Sigmoid colon (tissue), 7 donors: ENCODE measurements around the gene GZMA. TPM values are rescaled to one million over a fixed set of nuclear protein-coding genes. Genes with fewer than 3 reads are reported as not detected.
"Not testable (repeated sequence)": the region's sequence is repeated elsewhere in the genome, so short reads cannot be mapped to it uniquely, and the experiment has no call there.

Experiments
- DNase-seq: peaks from one replicate; pipeline ENCODE4 v3.0.0-alpha.2; 2019
- H3K27ac ChIP-seq, 4 donors: fragments of 200-600 bp; sonication (generic); one replicate each; pipeline ENCODE4 v1.5.1; 2016 to 2019; ENCODE audit warnings: mild to moderate bottlenecking in 1 of 4
- H3K27me3 ChIP-seq, 3 donors: fragments of 200-600 bp; sonication (generic); one replicate each; pipeline ENCODE4 v1.5.1; 2019; ENCODE audit warnings: mild to moderate bottlenecking in 1 of 3
- H3K36me3 ChIP-seq, 4 donors: fragments of 200-600 bp; sonication (generic); one replicate each; pipeline ENCODE4 v1.5.1; 2016 to 2019
- H3K4me1 ChIP-seq, 4 donors: fragments of 200-600 bp; sonication (generic); one replicate each; pipeline ENCODE4 v1.5.1; 2017 to 2019
- H3K4me3 ChIP-seq, 4 donors: fragments of 200-600 bp; sonication (generic); one replicate each; pipeline ENCODE4 v1.5.1; 2017 to 2019; ENCODE audit warnings: mild to moderate bottlenecking in 2 of 4, moderate library complexity in 1 of 4
- H3K9me3 ChIP-seq, 4 donors: fragments of 200-600 bp in 3 of 4; sonication (generic) in 3 of 4; one replicate each; pipeline versions ENCODE4 v1.5.1 to v1.6.1; 2013 to 2019
- EP300 ChIP-seq, 4 donors: sonication (generic); formaldehyde crosslinking; IDR thresholded peaks; one replicate each; pipeline ENCODE4 v1.6.1; 2017; ENCODE audit warnings: antibody characterized with exemption in 4 of 4
- POLR2A ChIP-seq, 2 donors: fragments of 450-650 bp; IDR thresholded peaks; one replicate each; pipeline ENCODE4 v1.6.1; 2016; ENCODE audit warnings: antibody characterized with exemption in 2 of 2, mild to moderate bottlenecking in 2 of 2, moderate library complexity in 2 of 2
- POLR2AphosphoS5 ChIP-seq, 4 donors: sonication (generic); formaldehyde crosslinking; IDR thresholded peaks; one replicate each; pipeline ENCODE4 v1.6.1; 2017; ENCODE audit warnings: antibody characterized with exemption in 4 of 4
- WGBS, 2 donors: extraction: QIAGEN DNeasy Blood & Tissue Kit; methylation state at CpG; one replicate each; pipeline ENCODE4 v1.1.7; 2013; 5-methylcytosine and 5-hydroxymethylcytosine counted together
- intact Hi-C: fragments of 100-400 bp; cut with DNase I; formaldehyde crosslinking; loops from one replicate; pipeline ENCODE4 v1.15.1; 2023
- polyA plus RNA-seq, 3 donors: library from polyadenylated mRNA; stranded (reverse); fragments of 200-250 nt; gene quantifications; one replicate each; pipeline ENCODE4 v1.2.3, GENCODE V29; 2013
- total RNA-seq, 4 donors: library from RNA; depleted of rRNA; stranded (reverse); fragments of >200 nt; gene quantifications; one replicate each; pipeline ENCODE4 v1.1.0, GENCODE V29; 2016
- TF ChIP-seq, protein P1 (sequence below), 4 experiments: fragments of 450-650 bp in 3 of 4; fragments of 200-600 bp in 1 of 4; IDR thresholded peaks; one replicate each; pipeline ENCODE4 v1.5.1; 2016 to 2019; ENCODE audit warnings: antibody characterized with exemption in 4 of 4, mild to moderate bottlenecking in 3 of 4, moderate library complexity in 2 of 4
- donor health status: healthy with polysubstance abuse.
- donor health status: Bipolar disorder and iron deficiency.
- donor health status: healthy.

GZMA gene
- total and polyA plus RNA-seq, 7 donors, result 1.1 to 15.0 (median 6.1) TPM; not detected in 3

DNA sequence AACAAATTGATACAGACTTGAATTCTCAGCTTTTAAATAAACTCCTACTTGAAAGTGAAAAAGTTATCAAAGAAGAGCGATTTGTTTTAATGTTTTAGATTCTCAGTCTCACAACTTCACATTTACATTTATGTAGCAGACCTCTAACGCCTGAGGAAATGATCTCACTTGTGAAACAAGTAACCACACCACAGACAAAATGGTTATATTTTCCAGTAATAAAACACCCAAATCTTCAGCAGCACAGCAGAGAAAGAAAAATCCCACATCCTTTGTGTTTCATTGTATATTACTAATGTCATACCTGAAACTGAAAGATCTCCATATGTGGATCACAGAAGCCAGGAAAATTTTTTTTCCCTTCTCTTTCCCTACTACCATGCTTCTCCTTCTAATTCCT is 29.8 kb upstream of the GZMA start:
- 32 to 57% methylated on average over 2 of the region's 2 CpGs for WGBS, 2 donors
- Histone ChIP-seq H3K9me3 (no peaks in the 10 kb centered on the region), H3K4me3 (no peak overlapping the region), H3K27me3 (no peaks in the 10 kb centered on the region), H3K36me3 (no peaks in the 10 kb centered on the region), H3K4me1 (no peaks in the 10 kb centered on the region), H3K27ac (no peak overlapping the region)
- no peak for DNase-seq
- TF ChIP-seq POLR2AphosphoS5 (IDR thresholded peaks at IDR 0.05) (no peak), EP300 (IDR thresholded peaks at IDR 0.05) (no peak), POLR2A (IDR thresholded peaks at IDR 0.05) (no peak)
- TF ChIP-seq, protein P1, sequence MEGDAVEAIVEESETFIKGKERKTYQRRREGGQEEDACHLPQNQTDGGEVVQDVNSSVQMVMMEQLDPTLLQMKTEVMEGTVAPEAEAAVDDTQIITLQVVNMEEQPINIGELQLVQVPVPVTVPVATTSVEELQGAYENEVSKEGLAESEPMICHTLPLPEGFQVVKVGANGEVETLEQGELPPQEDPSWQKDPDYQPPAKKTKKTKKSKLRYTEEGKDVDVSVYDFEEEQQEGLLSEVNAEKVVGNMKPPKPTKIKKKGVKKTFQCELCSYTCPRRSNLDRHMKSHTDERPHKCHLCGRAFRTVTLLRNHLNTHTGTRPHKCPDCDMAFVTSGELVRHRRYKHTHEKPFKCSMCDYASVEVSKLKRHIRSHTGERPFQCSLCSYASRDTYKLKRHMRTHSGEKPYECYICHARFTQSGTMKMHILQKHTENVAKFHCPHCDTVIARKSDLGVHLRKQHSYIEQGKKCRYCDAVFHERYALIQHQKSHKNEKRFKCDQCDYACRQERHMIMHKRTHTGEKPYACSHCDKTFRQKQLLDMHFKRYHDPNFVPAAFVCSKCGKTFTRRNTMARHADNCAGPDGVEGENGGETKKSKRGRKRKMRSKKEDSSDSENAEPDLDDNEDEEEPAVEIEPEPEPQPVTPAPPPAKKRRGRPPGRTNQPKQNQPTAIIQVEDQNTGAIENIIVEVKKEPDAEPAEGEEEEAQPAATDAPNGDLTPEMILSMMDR (IDR thresholded peaks at IDR 0.05), result no peak
- intact Hi-C loops, result no loop called here

DNA sequence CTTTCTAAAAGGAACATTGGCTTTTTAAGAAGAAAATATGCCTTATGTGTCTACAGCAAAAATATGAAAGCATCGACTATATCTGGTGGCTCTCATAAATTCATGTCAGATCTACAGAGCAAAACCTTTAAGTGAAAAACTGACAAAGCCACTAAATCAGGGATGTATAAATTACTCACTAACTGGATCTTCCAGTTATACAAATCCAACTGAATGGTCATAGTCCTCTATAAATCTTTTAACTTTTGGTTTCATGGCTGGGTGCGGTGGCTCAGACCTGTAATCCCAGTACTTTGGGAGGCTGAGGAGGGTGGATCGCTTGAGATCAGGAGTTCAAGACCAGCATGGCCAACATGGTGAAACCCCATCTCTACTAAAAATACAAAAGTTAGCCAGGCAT is 29.2 kb upstream of the GZMA start:
- no peaks in the 10 kb centered on the region for H3K27me3 ChIP-seq
- H3K27ac ChIP-seq, result no peak overlapping the region
- H3K36me3 ChIP-seq, result no peaks in the 10 kb centered on the region
- intact Hi-C loops, result no loop called here
- TF ChIP-seq EP300 (IDR thresholded peaks at IDR 0.05) (no peak), POLR2A (IDR thresholded peaks at IDR 0.05) (no peak), POLR2AphosphoS5 (IDR thresholded peaks at IDR 0.05) (no peak)
- TF ChIP-seq, protein P1 (IDR thresholded peaks at IDR 0.05), result no peak
- H3K4me3 ChIP-seq, result no peak overlapping the region
- WGBS, 2 donors, result 82 to 92% methylated on average over 3 of the region's 3 CpGs
- H3K9me3 ChIP-seq, result no peaks in the 10 kb centered on the region
- no peak for DNase-seq
- no peaks in the 10 kb centered on the region for H3K4me1 ChIP-seq

DNA sequence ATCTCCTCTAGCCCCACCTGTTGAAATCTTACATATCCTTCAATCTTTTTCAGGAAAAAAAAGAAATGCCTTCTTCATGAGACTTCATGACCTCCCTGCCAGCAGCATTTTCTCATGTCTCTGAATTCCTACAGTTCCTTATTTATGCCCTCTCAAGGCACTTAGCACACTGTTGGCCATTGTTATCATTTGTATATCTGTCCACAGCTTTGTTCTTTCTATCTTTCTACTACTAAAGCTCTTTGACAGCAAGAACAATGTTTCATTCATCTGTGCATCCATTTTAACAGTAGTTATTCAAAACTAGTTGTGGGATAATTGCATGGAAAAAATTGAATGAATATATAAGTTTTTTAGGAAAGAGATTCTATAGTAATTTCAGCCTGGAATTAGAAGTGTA is 20.9 kb upstream of the GZMA start:
- Histone ChIP-seq H3K4me1 (no peaks in the 10 kb centered on the region), H3K27me3 (no peaks in the 10 kb centered on the region), H3K27ac (no peak overlapping the region), H3K4me3 (no peak overlapping the region), H3K9me3 (peaks cover 0 to 5% (median under 1%) of the 10 kb centered on the region in 4 donors), H3K36me3 (no peaks in the 10 kb centered on the region)
- TF ChIP-seq, protein P1 (IDR thresholded peaks at IDR 0.05), result no peak
- TF ChIP-seq POLR2A (IDR thresholded peaks at IDR 0.05), result no peak
- no peak for TF ChIP-seq POLR2AphosphoS5 (IDR thresholded peaks at IDR 0.05)
- TF ChIP-seq EP300 (IDR thresholded peaks at IDR 0.05), result no peak
- DNase-seq, result no peak
- intact Hi-C loops, result no loop called here

DNA sequence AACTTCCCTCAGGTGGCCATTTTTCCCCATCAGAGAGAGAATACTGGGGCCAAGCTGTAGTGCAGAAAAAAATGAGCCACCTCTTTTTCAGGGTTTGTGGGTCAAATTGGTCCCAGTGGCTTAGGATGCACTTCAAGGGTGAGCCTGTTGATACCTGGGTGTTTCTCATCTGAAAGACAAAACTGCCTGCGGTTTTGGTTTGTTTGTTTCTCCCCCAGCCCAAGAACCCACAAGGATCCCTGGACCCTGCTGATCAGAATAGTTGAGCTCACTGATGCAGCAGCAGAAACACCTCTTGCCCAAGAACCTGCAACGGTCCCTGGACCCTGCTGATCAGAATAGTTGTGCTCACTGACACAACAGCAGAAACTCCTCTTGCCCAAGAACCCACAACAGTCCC is 13.1 kb upstream of the GZMA start:
- H3K27ac ChIP-seq, H3K4me3 ChIP-seq, H3K27me3 ChIP-seq, DNase-seq, H3K4me1 ChIP-seq, H3K36me3 ChIP-seq, intact Hi-C loops, H3K9me3 ChIP-seq: not testable (repeated sequence)
- 81 to 85% methylated on average over 2 of the region's 2 CpGs for WGBS, 2 donors

DNA sequence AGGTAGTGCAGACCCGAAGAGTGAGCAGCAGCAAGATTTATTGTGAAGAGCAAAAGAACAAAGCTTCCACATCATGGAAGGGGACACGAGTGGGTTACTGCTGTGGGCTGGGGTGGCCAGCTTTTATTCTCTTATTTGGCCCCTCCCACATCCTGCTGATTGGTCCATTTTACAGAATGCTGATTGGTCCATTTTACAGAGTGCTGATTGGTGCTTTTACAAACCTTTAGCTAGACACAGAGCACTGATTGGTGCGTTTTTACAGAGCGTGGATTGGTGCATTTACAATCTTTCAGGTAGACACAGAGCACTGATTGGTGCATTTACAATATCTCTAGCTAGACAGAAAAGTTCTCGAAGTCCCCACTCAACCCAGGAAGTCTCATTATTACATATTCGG is 11.4 kb upstream of the GZMA start:
- intact Hi-C loops, H3K36me3 ChIP-seq, H3K27ac ChIP-seq, H3K4me3 ChIP-seq, H3K9me3 ChIP-seq, DNase-seq, H3K4me1 ChIP-seq, H3K27me3 ChIP-seq: not testable (repeated sequence)
- WGBS, 2 donors, result 84 to 88% methylated on average over 6 of the region's 6 CpGs

DNA sequence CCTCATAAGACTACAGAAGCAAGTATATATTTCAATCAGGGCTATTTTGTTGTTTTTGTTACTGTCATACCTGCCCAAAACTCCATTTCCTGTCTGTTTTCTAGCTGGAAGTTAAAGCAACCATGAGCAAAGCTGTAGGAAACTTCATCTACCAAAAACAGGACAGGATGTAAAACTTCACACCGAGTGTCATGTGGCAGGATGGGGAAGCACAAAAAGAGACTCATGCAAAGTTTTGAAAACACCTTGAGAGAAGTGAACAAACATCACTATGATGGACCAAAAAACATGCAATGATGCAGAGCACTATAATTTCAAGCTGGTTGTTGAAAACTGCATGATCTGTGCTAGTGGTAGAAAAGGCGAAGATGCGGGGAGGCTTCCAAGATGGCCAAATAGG is 6.3 kb upstream of the GZMA start:
- H3K9me3 ChIP-seq, result no peaks in the 10 kb centered on the region
- H3K27ac ChIP-seq, result no peak overlapping the region
- TF ChIP-seq POLR2AphosphoS5 (IDR thresholded peaks at IDR 0.05) (no peak), POLR2A (IDR thresholded peaks at IDR 0.05) (no peak), EP300 (IDR thresholded peaks at IDR 0.05) (no peak)
- TF ChIP-seq, protein P1 (IDR thresholded peaks at IDR 0.05), result no peak
- no peak overlapping the region for H3K4me3 ChIP-seq
- no peaks in the 10 kb centered on the region for H3K36me3 ChIP-seq
- no peak for DNase-seq
- 68 to 92% methylated on average over 3 of the region's 3 CpGs for WGBS, 2 donors
- H3K27me3 ChIP-seq, result no peaks in the 10 kb centered on the region
- no peaks in the 10 kb centered on the region for H3K4me1 ChIP-seq
- intact Hi-C loops, result no loop called here
